Effector CD4-positive, alpha-beta T cell (primary cell): ENCODE results near the gene RAB5IF.
"Not testable (repeated sequence)": the region's sequence is repeated elsewhere in the genome, so short reads cannot be mapped to it uniquely, and the experiment has no call there.

Experiments
- DNase-seq: peaks from one replicate; pipeline ENCODE4 v3.0.0-alpha.2; 2020

Gene RAB5IF

DNA sequence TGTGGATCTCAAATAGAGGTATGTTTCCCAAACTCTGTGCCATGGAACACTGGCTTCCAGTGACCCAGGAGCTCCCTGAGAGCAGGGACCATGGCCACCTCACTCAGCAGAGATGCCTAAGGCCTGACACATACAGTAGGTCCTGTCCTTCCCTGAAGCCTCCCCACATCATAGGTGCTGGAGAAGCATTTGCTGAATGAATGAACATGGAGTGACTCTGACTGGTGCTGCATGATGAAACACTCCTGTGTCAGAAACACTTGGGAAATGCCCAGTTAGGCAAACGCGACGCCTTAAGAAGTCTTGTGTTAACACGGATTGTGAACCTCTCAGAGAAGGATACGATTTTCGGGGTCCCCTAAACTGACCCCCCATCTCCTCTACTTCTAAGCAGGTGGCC lies 26.1 kb downstream of the RAB5IF start:
- DNase-seq = no peak

DNA sequence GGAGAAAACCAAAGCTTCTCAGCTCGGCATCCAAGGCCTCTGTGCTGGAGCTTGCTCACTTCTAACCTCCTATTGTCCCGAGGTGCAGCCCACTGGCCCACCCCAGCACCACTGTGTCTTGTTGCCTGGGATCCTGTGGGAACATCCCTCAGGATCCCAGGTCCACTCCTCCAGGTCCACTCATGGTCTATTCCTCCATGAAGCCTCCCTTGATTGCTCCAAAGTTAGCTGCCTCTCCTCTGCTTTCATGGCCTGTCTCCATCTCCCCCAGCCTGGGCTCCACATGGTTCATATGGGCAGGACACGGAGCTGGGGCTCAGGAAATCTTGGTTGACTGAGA lies 26.5 kb downstream of the RAB5IF start:
- DNase-seq = no peak

DNA sequence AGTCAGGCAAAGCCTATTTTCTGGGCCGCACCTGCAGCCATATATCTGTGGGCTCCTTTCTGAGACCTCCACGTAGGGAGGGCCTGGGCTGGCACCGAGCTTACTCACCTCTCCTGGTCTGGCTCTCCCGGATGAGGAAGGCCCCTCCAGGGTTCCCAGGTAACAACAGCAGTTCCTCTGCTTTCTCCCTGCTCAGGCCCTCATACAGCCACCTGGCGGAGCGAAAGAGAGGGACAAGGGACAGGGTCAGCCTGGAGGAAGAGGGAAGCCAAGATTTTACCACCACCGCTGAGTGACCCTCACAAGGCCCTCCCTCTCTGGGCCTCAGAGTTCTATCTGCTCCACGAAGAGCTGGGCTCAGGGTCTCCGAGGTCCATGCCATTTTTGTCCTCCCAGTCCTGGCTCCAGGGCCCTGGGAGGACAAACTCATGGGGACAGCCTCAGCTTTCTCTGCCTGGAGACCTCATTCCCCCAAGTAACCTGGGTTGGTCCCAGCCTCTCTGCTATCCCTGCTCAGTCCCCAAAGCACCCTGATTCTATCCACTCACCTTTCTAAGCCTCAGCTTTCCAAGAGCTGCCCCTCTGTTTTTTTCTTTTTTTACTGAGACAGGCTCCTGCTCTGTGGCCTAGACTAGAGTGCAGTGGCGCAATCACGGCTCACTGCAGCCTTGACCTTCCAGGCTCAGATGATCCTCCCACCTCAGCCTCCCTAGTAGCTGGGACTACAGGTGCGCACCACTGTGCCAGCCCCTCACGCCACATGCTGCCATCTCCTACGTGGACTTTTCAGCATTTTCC lies 27.1 kb downstream of the RAB5IF start:
- DNase-seq = no peak

DNA sequence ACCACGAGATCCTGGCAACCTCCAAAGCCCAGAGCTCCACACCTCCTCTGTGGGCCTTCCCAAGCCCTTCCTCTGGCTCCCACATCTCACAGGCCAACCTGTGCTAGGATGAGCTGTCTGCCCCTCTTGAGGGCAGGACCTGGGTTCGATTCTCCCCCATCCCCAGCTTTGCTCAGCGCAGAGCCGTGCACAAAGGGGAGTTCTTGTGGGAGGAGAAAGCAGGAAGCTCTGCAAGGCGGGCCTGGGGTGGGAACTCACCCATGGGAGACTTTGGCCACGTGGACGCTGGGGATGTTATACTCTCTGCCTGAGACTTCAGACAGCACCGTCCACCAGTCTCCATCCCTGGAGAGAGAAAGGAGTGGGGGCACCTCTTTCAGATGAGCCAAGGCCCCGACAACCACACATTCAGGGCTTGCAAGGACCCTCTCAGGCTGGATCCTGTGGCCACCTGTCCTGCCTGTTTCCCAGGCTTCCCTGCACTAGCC lies 27.8 kb downstream of the RAB5IF start:
- no peak for DNase-seq

DNA sequence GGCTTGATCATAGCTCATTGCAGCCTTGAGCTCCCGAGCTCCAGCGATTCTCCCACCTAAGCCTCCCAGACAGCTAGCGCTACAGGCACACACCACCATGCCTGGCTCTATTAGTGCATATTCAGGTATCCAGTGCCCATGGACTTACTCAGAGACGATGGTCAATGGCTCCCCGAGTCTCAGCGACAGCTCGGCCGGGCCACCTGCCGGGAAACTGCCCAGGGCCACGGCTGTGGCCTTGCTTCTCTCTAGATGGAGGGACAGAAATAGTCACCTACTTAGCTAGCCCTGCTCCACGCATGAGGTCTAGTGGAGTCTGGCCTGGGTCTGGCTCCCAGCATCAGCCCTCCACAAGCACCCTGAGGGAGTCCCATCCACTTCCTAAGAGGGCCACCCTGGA lies 28.8 kb downstream of the RAB5IF start:
- no peak for DNase-seq

DNA sequence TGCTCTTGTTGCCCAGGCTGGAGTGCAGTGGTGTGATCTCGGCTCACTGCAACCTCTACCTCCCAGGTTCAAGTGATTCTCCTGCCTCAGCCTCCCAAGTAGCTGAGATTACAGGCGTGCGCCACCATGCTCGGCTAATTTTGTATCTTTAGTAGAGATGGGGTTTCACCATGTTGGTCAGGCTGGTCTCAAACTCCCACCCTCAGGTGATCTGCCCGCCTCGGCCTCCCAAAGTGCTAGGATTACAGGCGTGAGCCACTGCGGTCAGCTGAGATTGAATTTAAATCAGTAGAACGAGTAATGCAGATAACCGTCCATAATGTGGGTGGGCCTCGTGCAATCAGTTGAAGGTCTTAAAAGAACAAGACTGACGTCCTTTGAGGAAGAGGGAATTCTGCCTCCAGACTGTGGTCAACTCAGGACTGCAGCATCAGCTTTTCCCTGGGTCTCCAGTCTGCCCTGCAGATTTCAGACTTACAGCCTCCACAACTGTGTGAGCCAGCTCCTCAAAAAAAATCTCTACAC lies 33.4 kb downstream of the RAB5IF start:
- DNase-seq = not testable (repeated sequence)

DNA sequence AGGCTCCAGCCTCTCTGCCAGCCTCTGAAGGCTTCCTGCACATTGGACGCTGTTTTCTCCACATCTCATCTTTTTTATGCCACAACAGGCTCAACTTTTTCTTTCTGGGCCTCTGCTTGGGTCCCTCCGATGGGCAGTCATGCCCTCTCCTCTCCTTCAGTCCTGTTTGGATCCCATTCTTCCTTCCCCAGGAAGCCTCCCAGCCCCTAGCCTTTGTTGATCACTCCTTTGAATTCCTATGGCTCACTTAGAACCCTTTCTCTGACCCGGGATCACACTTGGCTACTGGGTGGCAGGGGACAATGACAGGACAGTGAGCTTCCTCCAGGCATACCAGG lies 35.9 kb downstream of the RAB5IF start:
- no peak for DNase-seq

DNA sequence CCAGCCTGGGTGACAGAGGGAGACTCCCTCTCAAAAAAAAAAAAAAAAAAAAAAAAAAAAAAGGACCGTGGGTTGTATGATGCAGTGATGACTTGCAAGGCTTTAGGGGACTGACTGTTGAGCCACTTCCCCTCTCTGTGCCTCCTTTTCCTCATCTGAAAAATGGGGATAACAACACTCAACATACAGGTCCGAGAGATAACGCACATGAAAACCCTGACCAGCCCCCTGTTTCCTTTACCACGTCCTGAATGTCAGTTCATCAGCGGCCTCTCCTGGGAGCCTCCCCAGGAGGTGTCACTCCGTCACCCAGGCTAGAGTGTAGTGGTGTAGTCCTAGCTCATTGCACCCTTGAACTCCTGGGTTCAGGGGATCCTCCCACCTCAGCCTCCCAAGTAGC lies 36.6 kb downstream of the RAB5IF start:
- DNase-seq = no peak

DNA sequence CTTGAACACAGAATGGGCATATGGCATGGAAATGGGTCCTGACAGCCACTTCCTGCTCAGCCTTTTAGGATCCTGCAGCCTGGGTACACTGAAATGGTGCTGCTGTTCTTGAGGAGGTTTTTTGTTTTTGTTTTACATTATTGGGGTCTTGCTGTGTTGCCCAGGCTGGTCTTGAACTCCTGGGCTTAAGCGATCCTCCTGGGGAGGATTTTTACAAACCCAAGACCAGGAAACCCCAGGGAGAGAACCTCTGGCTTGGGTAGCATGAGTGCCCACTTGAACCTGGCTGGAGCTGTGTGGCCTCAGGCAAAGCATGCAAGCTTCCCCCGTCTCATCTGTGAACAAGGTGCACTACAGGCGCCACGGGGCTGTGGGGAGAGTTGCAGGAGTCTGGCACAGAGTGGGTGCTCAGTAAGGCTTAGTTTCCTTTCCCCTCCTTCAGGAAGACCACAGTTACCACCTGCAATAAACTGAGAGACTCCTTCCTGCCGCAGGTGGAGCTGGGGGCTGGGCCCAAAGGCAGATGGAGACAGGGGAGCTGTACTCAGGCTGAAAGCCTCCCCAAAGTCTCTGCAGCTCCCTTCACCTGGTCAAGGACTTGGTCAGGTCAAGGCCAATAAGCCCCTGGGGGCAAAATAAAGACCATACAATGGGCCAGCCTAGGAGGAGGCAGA lies 38.6 kb downstream of the RAB5IF start:
- DNase-seq = peak; percentile 47

DNA sequence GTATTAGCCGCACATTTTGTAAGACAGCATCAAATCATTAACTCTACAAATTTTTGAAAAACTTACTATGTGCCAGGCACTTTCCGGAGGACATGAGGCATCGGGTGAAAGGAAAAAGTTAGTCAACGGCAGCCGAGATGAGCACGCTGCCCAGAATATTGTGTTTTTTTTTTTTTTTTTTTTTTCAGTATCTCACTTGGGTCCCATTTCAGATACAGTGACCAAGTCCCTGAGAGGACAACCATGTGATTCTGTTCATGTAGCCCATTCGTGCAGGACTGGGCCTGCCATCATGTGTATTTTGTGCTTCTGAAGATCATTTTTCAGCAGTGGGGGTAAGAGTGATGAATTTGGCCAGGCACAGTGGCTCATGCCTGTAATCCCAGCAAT lies 39.1 kb downstream of the RAB5IF start:
- no peak for DNase-seq

DNA sequence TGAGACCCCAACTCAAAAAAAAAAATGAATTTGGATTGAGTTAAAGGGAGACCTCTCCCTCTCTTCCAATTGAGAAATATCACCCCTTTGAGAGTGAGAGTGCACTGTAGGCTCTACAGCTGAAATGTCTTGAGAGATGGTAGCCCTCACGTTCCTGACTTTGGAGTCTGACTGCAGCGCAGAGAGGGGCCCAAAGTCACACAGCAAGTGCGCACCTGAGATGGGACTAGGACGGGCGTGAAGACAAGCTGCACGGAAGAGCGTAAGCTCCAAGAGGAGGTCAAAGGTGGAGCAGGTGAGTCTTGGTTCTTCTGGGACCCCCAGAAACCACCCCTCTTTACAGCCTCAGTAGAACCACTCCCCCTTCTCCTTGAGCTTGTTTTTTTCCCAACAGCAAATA lies 39.8 kb downstream of the RAB5IF start:
- no peak for DNase-seq

DNA sequence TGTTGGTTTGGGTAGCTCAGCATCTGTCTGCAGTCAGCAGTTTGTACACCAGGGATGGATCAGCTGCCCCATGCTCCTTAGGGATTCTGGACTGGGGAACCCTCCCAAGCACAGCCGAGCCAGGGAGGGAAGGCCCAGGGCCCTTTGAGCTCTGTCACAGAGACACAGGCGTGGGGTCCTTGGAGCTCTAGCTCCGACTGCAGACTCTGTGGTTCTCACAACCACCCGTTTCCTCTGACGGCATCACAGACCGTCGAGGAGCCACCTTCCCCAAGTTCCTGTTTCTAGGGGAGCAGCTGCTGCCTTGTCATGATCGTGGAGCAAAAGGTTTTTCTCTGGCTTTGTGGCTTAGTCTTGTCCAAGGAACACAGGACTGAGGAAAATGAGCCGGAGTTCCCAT lies 40.4 kb downstream of the RAB5IF start, which contains the start of gene SLA2:
Gene SLA2 (minus strand): TSS at position 199 of the 400 bp plus-strand sequence. CDS start 4,861 bp downstream, outside the sequence.
- DNase-seq = peak; percentile 58

DNA sequence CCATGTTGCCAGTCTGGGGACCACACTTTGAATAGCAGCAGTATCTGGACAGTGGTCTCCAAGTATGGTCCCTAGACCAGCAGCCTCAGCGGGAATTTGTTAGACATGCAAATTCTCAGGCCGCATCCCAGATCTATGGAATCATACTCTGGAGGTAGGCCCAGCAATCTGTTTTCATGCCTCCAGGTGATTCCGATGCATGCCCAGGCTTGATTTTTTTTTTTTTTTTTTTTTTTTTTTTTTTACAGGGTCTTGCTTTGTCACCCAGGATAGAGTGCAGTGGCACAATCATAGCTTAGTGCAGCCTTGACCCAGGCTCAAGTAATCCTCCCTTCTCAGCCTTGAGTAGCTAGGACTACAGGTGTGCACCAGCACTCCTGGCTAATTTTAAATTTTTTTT lies 41.1 kb downstream of the RAB5IF start:
- no peak for DNase-seq

DNA sequence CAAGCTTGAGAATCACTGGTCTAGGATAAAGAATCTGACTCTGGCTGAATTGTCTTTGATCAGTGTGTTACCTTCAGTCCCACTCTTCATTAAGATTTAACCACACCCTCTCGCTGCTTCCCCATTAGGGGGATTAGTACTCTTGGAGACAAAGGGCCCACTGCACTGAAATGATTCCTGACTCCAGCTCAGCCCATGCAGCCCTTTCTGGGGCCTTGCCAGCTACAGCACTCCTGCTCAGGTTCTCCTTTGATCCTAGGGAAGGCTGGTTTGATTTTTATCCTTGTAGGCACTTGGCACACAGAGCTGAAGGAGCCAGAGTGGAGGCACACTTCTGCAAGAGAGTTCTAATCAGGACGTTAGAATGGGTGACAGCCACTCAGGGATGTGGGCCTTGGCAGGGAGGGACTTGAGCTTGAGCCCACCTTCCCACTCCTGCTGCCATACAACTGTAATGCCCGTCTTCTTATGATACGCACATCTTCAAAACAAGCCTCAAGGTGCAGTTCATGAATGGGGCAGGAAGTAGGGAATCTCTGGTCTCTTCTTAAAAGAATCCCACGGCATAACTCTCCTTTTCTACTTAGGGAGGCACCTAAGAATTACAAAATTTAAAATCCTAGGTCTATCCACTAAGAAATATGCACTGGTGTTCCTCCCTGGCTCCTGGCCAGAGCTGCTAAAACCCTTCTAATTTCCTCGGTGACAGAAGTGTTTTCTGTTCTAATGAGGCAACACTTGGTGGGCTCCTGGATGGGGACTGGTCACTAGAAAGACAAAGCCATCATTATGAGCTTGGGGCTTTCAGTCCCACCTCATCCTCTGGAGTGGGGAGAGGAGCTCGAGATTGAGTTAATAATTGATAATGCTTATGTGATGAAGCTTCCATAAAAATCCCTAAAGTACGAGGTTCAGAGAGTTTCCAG lies 41.9 kb downstream of the RAB5IF start:
- no peak for DNase-seq

DNA sequence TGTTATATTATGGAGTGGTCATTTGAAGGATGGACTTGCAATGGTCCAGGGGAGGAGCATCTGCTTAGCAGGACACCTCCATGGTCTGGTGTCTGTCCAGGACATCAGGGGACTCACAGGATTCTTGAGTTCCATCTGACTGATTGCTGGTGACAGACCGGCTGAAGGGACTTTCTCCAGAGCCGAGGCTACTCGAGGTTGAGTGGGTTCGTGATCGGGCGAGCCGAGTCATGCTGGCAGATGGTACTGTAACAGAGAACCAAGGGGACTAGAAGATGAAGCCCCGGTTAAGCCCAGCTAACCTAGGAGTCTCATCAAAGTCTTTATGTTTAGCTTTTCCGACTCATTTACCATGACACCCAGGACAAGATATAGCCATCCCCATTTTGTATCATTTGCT lies 47.9 kb downstream of the RAB5IF start:
- no peak for DNase-seq

DNA sequence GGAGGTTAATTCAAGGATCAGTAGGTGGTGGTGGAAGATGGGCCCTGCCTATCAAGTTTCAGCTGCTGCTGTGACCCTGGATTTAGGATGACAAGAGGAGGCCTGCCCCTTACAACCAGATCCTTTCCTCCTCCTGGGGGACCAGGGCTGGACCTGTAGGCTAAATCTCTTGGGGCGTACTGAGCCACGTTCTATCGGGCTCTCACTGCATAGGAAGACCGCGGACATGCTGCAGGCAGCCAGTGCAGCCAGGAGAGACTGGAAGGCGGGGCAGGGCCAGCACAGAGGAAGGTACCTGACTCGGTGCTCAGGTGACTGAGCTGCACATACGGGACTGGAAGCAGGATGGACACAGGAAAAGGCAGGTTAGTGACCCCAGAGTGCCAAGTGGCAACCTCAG lies 48.9 kb downstream of the RAB5IF start:
- DNase-seq = no peak

DNA sequence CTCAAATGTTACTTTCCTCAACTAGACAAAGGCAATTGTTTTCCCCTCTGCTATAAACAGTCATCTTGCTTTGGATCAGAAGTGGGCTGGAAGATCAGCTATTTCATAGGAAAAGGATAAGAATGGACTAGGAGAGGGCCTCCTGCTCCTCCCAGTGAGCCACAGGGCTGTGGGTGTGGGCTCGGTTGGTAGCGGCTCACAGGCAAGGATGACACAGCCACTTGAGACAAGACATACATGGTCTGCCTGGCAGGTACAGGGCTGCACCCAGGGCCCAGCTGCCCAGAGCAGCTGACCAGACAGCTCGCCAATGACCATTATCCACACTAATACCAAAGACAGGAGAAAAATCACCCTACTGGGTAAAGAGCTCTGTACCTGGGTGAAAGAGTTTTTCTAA lies 49.4 kb downstream of the RAB5IF start:
- DNase-seq = no peak

DNA sequence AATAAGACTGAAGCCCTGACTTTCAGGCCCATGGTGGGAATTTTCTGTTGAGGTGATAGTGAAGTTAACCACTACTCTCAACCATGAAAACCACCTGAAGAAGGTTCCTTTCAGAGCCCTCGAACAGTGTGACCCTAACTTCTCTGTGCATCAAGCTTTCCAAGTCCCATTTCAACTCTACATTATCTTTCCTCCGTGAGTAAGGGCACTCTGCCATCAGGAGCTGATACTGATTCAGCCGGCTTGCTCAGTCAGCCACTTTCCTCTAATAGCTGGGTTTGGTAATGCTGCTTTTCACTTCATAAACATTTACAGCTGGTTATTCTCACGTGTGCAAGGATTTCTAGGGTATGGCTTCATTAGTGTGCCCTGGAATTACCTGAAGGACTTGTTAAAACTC lies 51.2 kb downstream of the RAB5IF start:
- no peak for DNase-seq

DNA sequence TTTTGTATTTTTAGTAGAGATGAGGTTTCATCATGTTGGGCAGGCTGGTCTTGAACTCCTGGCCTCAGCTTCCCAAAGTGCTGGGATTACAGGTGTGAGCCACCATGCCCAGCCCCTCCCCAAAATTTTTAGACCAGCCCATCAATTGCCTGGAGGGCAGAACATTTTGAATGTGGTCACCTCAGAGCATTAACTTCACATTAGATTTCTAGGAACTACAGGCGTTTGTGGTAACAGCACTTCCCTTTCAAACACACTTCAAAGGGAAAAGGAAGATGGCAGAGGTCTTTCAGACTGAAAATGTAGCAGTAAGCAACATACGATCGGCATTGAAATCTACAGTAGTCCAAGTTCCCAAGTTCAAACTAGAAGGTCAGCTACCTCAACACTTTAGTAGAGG lies 52.7 kb downstream of the RAB5IF start:
- DNase-seq = no peak
